Left ventricle myocardium superior (tissue), 1 donor: Measurements from ENCODE around the gene RABAC1. TPM values are rescaled to one million over a fixed set of nuclear protein-coding genes. Genes with fewer than 3 reads are reported as not detected.
A peak's percentile ranks its signal among the peaks of the same experiment; 100 is the strongest.

Source experiments
- ATAC-seq: fragments of 200-7000 bp; cut with Tn5 transposase; one replicate; pipeline ENCODE4 v1.9.1; 2020; ENCODE audit warnings: mild to moderate bottlenecking, moderate library complexity
- DNase-seq: peaks from one replicate; pipeline ENCODE4 v3.0.0-alpha.2; 2020
- intact Hi-C: fragments of 100-400 bp; cut with micrococcal nuclease; formaldehyde crosslinking; loops from one replicate; pipeline ENCODE4 v1.11.0; 2022
- total RNA-seq: library from RNA; stranded (reverse); fragmentation: NEBNext Ultra II Directional; extraction: Animal tissue kit (Norgen Biotek cat#: 25700); gene quantifications from one replicate; pipeline ENCODE4 v1.2.1, GENCODE V29; 2021
- donor health status: DM: no; HTN: yes; CAD: no; lungs with severe emphysema.

The RABAC1 gene
- total RNA-seq, 1 donor from 2014 or later, result 61.0 TPM

DNA sequence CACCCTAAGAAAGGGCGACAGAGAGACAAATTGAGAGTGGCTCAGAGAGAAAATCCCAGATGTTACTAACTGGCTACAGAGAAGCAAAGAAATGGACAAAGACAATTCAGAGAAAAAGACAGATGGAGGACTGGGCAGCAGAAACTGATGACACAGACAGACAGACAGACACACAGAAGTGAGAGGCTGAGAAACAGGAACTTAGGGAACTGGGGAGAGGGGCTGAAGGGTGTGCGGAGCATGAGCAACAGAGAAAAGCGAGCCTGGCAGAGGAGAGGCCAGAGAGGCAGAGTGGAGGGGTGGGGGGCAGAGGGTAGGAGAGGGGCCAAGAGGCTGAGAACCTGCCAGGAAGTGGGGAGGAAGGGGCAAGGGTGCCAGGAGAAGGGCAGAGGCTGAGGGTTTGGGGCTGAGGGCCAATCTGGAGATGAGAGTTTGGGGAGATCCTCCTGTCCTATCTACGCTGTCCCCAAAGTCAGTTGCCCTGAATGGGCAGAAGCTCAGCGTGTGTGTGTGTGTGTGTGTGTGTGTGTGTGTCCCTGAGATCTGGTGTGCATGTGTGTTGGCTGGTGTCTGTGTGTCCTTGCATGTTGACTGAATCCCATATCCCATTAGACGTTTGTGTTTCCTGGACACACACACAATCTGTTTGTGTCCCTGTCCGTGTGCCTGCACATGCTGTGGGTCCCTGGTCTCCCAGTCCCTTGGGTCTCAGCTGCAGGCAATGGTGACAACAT lies 25.3 kb downstream of the RABAC1 start:
- intact Hi-C loops, result no loop called here

DNA sequence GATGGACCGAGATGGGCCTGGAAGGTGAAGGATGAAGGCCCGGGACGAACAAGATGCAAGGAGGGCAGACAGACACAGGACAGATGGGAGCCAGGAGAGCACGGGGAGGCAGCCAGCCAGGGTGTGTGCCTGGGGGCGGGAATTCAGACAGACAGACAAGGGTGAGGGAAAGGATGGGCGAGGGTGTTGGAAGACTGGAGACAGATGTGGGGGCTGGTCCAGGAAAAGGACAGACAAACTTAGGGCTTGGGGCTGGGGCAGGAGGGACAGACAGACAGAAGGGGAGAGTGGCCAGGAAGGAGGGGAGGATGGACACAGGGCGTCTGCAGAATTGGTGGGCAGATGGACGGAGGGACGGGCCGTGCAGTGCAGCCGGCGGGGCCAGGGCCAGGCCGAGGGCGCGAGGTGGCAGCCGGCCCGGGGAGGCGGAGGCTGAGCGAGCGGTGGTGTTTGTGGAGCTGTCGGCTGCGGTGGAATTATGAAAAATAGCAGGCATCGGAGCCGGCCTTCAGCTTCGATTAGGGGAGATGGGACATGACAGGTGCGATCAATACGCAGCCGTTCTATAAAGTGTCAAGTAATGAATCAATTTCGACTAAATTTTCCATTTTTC lies 26.3 kb downstream of the RABAC1 start:
- DNase-seq (no peak), ATAC-seq (peak; percentile 32)
- intact Hi-C loops, result no loop called here

More for the DNA sequence above, 25.3 kb downstream of the RABAC1 start:
- ATAC-seq, result no peak
- DNase-seq, result no peak

DNA sequence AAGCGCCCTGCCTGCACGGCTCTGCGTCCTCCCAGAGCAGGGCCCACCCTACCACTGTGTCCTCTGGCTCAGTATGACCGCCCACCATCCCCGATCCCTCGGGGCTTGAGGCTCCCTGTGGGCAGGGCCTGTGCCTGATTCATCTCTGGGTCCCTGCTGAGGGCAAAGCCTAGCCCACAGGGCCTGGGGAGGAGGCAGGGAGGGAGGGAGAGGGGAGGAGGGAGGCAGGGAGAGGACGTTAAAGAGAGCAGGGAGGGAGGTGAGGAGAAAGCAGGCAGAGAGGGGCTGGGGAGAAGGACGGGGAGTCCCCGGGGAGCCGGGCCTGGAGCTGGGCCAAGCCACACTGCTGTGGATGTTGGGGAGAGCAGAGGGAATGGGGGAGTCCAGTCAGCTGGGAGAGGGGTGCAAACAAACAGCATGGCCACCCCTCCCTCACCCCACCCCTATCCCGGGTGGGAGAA lies 26.8 kb downstream of the RABAC1 start:
- intact Hi-C loops, result no loop called here
- DNase-seq (no peak), ATAC-seq (no peak)

GRCh38 chr19:41930926-41931592 lies 28.1 kb downstream of the RABAC1 start:
- DNase-seq (no peak), ATAC-seq (no peak)
- intact Hi-C loops, result no loop called here

DNA sequence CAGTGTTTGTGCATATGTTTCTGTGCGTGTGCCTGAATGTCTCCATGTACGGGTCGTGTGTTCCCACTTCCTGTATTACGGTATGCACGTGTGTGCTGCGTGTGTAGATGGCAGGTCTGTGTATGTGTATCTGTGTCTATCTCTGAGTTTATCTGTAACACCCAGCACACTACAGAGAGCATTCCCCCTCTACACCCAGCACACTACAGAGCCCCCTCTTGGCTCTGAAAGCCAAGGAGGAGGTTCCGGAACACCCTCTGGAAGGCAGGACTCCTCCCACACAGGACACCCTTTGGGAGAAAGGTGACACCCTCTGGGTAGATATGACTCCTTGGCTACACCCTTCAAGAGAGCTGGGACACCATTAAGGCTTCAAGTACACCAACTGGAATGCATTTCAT lies 28.8 kb downstream of the RABAC1 start:
- intact Hi-C loops, result no loop called here
- no peak for DNase-seq
- ATAC-seq, result no peak

GRCh38 chr19:41929536-41930071 lies 29.5 kb downstream of the RABAC1 start:
- DNase-seq, result no peak
- no peak for ATAC-seq
- intact Hi-C loops, result no loop called here

DNA sequence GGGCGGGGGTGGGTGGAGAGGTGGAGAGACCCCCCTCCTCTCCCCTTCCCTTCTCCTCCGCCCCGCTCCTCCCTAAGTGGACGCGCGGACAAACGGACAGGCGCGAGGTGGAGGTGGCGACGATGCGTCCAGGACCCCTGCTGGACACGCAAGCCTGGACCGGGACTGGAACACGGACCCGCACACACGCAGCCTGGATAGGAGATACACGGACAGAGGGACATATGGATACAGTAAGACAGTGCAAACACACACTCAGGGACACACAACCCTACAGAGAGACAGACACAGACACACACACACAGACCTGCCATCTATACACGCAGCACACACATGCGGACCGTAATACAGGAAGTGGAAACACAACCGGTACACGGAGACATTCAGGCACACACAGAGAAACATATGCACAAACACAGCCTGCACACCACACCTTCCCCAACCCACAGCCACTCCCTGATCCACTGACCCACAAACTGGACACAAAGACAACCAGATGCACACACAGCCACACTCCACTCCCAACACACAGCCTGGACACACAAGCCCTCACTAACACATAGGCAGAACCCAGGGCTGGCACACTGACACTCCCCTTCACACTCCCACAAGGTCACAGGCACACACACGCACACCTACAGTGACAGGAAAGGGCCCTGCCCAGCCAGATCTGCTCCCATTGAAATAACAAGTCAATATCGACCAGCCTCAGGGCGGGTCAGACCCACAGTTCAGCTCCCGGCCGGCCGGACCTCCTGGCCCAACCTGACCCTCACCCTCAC lies 30.2 kb downstream of the RABAC1 start:
- intact Hi-C loops, result no loop called here
- no peak for DNase-seq
- no peak for ATAC-seq

GRCh38 chr19:41928221-41928683 lies 30.9 kb downstream of the RABAC1 start, which contains the start of gene ERFL:
TSS of gene ERFL (minus strand) at chr19:41928449. CDS start at chr19:41912919, 15,530 bp downstream.
- intact Hi-C loops, result no loop called here
- ATAC-seq, result peak; percentile 31
- no peak for DNase-seq

DNA sequence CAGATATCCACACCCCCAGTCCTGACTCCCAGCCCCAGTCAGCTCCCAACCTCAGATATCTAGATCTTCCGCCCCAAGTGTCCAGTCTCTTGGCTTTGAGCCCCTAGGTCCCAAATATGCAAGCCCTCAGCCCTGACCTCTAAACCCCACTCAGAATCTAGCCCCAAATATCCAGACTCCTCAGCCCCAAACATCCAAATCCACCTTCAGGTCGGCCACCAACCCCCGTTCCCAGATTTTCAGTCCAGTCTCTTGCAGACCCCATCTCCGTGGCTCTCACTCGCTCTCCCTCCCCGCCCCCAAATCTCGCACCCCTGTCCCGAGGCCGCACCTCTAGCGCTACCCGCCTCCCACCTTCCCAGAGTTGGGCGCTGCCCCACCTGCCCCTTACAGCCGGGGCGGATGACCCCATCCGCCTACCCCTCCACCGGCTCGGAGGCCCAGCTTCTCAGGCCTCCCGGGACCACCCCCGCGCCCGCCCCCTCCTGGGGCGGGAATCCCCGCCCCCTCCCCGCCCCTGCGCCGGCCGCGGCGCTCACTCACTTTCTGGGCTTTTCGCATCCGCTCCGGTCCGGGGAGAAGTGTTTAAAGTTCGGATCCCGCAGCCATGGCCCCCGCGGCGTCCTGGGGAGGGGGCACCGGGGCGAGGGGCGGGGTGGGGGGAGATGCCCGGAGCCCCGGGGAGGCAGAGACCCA lies 31.5 kb downstream of the RABAC1 start:
- intact Hi-C loops, result no loop called here
- ATAC-seq (no peak), DNase-seq (no peak)

- intact Hi-C loops, result no loop called here
- ATAC-seq (no peak), DNase-seq (no peak)
These were observed 32.2 kb downstream of the RABAC1 start for GRCh38 chr19:41926763-41927496.

DNA sequence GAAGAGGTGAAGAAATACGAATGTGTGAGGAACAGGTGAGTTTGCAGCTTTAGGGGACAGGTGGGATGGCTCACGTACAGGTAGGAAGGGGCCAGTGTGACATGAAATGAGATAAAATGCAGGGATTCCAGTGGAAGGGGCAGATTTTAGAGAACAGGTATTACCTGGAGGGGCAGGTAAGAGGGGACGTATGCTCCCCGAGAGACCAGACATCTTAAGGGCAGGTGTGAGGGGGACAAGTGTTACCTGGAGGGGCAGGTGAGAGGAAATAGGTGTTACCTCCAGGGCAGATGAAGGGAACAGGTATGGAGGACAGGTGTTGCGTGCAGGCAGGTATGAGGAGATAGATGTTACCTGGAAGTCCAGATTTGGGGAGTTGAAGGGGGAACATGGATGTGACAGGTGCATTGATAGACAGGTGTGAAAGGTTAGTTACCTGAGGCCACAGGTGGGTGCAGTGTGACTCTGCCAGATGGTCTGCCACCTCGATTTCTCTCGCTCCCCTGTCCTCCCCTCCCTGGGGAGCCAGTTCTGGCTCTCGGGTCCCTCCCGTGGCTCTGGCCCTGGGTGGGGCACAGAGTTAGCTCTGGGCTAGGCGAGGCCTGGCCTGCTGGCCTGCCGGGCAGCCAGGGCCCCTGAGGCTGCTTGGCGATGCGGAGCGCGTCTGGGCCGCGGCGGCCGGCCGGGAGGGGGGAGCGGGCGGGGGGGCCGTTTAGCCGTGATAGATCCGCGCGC lies 32.9 kb downstream of the RABAC1 start:
- no peak for DNase-seq

DNA sequence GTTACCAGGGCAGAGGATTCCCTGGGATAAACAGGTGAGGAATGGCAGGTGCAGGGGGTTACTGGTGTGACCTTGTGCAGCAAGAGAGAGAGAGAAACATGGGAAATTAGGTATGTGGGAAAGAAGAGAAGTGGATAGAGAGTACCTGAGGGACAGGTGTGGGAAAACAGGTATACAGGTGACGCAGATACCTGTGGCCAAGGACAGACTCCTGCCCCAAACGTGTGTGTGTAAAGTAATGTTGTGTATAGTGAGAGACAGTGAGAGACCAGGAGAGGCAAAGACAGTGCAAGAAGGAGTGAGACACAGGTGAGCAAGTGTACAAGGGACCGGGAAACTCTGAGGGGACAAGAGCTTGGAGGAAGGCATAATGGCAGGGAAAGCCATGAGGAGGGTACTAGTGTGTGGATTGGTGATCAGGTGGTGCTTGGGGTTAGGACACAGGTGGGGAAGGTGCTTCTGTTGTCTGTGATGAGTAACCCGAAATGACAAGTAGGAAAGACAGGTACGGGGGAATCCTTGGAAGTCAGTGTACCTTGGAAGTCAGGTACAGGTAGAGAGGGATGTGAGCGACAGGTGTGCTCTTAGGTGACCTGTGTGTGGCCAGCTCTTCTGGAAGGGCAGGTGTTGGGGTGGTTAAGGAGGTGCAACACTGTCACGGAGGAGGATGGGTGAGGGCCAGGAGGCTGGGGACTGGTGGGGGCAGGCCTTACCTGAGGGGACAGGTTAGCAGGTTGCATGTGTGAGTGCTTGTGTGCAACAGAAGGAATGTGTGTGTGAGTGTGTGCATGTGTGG lies 33.7 kb downstream of the RABAC1 start:
- intact Hi-C loops, result no loop called here
- no peak for ATAC-seq

More for the DNA sequence above, 32.9 kb downstream of the RABAC1 start:
- intact Hi-C loops, result no loop called here
- ATAC-seq, result no peak

GRCh38 chr19:41924151-41925145 lies 34.7 kb downstream of the RABAC1 start:
- intact Hi-C loops, result no loop called here
- ATAC-seq (no peak), DNase-seq (no peak)

More for the DNA sequence above, 33.7 kb downstream of the RABAC1 start:
- DNase-seq, result no peak

- DNase-seq, result no peak
- intact Hi-C loops, result no loop called here
These were observed 35.9 kb downstream of the RABAC1 start for GRCh38 chr19:41923045-41923788.

GRCh38 chr19:41922585-41922984 lies 36.5 kb downstream of the RABAC1 start:
- DNase-seq (no peak), ATAC-seq (no peak)
- intact Hi-C loops, result no loop called here

More at GRCh38 chr19:41923045-41923788, 35.9 kb downstream of the RABAC1 start:
- no peak for ATAC-seq
